Gastroesophageal sphincter (tissue), 4 donors: ENCODE data around the gene RERE. TPM values are rescaled to one million over a fixed set of nuclear protein-coding genes. Genes with fewer than 3 reads are reported as not detected.
A peak's percentile ranks its signal among the peaks of the same experiment; 100 is the strongest.

Source experiments
- ATAC-seq: fragments of 150-250 bp; one replicate; pipeline ENCODE4 v1.9.1; 2016; ENCODE audit warnings: mild to moderate bottlenecking, moderate library complexity
- H3K27ac ChIP-seq, 4 donors: fragments of 200-600 bp; sonication (generic) in 3 of 4; 1 replicate in 3 of 4; 2 replicates in 1 of 4; pipeline ENCODE4 v1.5.1; 2016 to 2019
- H3K27me3 ChIP-seq: fragments of 200-600 bp; sonication (generic); one replicate; pipeline ENCODE4 v1.5.1; 2019
- H3K36me3 ChIP-seq, 2 donors: fragments of 200-600 bp; sonication (generic); one replicate each; pipeline ENCODE4 v1.5.1; 2019; ENCODE audit warnings: control low read depth in 1 of 2
- H3K4me1 ChIP-seq, 3 donors: fragments of 200-600 bp; sonication (generic); 1 replicate in 2 of 3; 2 replicates in 1 of 3; pipeline ENCODE4 v1.5.1; 2016 to 2019; ENCODE audit warnings: control low read depth in 2 of 3
- H3K4me3 ChIP-seq, 2 donors: fragments of 200-600 bp; sonication (generic); one replicate each; pipeline ENCODE4 v1.5.1; 2019; ENCODE audit warnings: mild to moderate bottlenecking in 1 of 2, moderate library complexity in 1 of 2
- H3K9me3 ChIP-seq, 3 donors: fragments of 200-600 bp; sonication (generic); one replicate each; pipeline ENCODE4 v1.5.1; 2017 to 2019; ENCODE audit warnings: control low read depth in 2 of 3
- CTCF ChIP-seq, 4 experiments: fragments of 200-600 bp in 2 of 4; fragments of 450-650 bp in 2 of 4; sonication (generic) in 1 of 4; IDR thresholded peaks; one replicate each; pipeline ENCODE4 v1.5.1; 2017 to 2019; ENCODE audit warnings: antibody characterized with exemption in 4 of 4, mild to moderate bottlenecking in 2 of 4, moderate library complexity in 2 of 4
- EP300 ChIP-seq: sonication (generic); formaldehyde crosslinking; IDR thresholded peaks from one replicate; pipeline ENCODE4 v1.6.1; 2017; ENCODE audit warnings: antibody characterized with exemption, mild to moderate bottlenecking
- POLR2A ChIP-seq, 2 donors: fragments of 450-650 bp; IDR thresholded peaks; one replicate each; pipeline ENCODE4 v1.6.1; 2017; ENCODE audit warnings: antibody characterized with exemption in 2 of 2, mild to moderate bottlenecking in 2 of 2, moderate library complexity in 1 of 2
- POLR2AphosphoS5 ChIP-seq: sonication (generic); formaldehyde crosslinking; IDR thresholded peaks from one replicate; pipeline ENCODE4 v1.6.1; 2017; ENCODE audit warnings: antibody characterized with exemption
- WGBS, 2 donors: methylation state at CpG; one replicate each; pipeline ENCODE4 v1.1.5; 2018; ENCODE audit warnings: low coverage in 1 of 2; 5-methylcytosine and 5-hydroxymethylcytosine counted together
- total RNA-seq, 4 donors: library from RNA; depleted of rRNA; stranded (reverse); fragments of >200 nt; gene quantifications; one replicate each; pipeline ENCODE4 v1.1.0, GENCODE V29; 2016

The RERE gene
- total RNA-seq, 4 donors from 2014 or later = 112 to 212 (median 139) TPM

- TF ChIP-seq POLR2A (IDR thresholded peaks at IDR 0.05) = no peak
- TF ChIP-seq EP300 = no peak
- TF ChIP-seq CTCF (IDR thresholded peaks at IDR 0.05) = no peak
- Histone ChIP-seq H3K36me3 (no peaks in the 10 kb centered on the region), H3K4me3 (no peak overlapping the region), H3K27me3 (no peaks in the 10 kb centered on the region), H3K4me1 (peaks cover 6 to 35% (median 8%) of the 10 kb centered on the region in 3 donors), H3K9me3 (no peaks in the 10 kb centered on the region), H3K27ac (no peak overlapping the region)
- ATAC-seq = no peak
- WGBS, 2 donors = 89 to 96% methylated on average over 5 of the region's 5 CpGs
Observed at GRCh38 chr1:8591569-8591968, 225.9 kb downstream of the RERE start.

- Histone ChIP-seq H3K36me3 (no peaks in the 10 kb centered on the region), H3K27ac (peak overlapping the region in 1 of 4 donors; percentile 1), H3K9me3 (no peaks in the 10 kb centered on the region), H3K27me3 (no peaks in the 10 kb centered on the region), H3K4me1 (peaks cover 2 to 28% (median 8%) of the 10 kb centered on the region in 3 donors), H3K4me3 (no peak overlapping the region)
- no peak for TF ChIP-seq POLR2AphosphoS5
- no peak for TF ChIP-seq CTCF (IDR thresholded peaks at IDR 0.05)
- no peak for TF ChIP-seq EP300
- TF ChIP-seq POLR2A (IDR thresholded peaks at IDR 0.05) = no peak
- ATAC-seq = no peak
- 24 to 48% methylated on average over 6 of the region's 6 CpGs for WGBS, 2 donors
Observed at GRCh38 chr1:8590721-8591351, 226.6 kb downstream of the RERE start.

GRCh38 chr1:8589571-8589970 lies 227.9 kb downstream of the RERE start:
- TF ChIP-seq POLR2AphosphoS5 (no peak), CTCF (IDR thresholded peaks at IDR 0.05) (no peak), POLR2A (IDR thresholded peaks at IDR 0.05) (no peak), EP300 (no peak)
- no peak for ATAC-seq
- Histone ChIP-seq H3K9me3 (no peaks in the 10 kb centered on the region), H3K4me1 (peaks cover 0 to 20% (median 8%) of the 10 kb centered on the region in 3 donors), H3K4me3 (no peak overlapping the region), H3K27me3 (no peaks in the 10 kb centered on the region), H3K27ac (no peak overlapping the region), H3K36me3 (no peaks in the 10 kb centered on the region)
- 84 to 90% methylated on average over 2 to 3 of the region's 4 CpGs for WGBS, 2 donors

- TF ChIP-seq POLR2AphosphoS5 (no peak), POLR2A (IDR thresholded peaks at IDR 0.05) (no peak)
- WGBS, 2 donors = 67 to 74% methylated on average over 3 to 5 of the region's 5 CpGs
- ATAC-seq = no peak
- Histone ChIP-seq H3K4me1 (peaks cover 0 to 20% (median 8%) of the 10 kb centered on the region in 3 donors), H3K9me3 (no peaks in the 10 kb centered on the region), H3K27ac (no peak overlapping the region), H3K36me3 (no peaks in the 10 kb centered on the region), H3K4me3 (no peak overlapping the region), H3K27me3 (no peaks in the 10 kb centered on the region)
Observed at GRCh38 chr1:8587784-8588183, 229.7 kb downstream of the RERE start.

GRCh38 chr1:8586438-8586837 lies 231.0 kb downstream of the RERE start:
- H3K4me1 ChIP-seq = peaks cover 0 to 18% (median 8%) of the 10 kb centered on the region in 3 donors
- TF ChIP-seq POLR2AphosphoS5 (no peak), CTCF (IDR thresholded peaks at IDR 0.05) (no peak), EP300 (no peak), POLR2A (IDR thresholded peaks at IDR 0.05) (no peak)
- WGBS, 2 donors = 83 to 100% methylated on average over 1 of the region's 1 CpG
- no peaks in the 10 kb centered on the region for H3K9me3 ChIP-seq
- no peak overlapping the region for H3K27ac ChIP-seq
- no peak for ATAC-seq
- H3K36me3 ChIP-seq = no peaks in the 10 kb centered on the region
- no peaks in the 10 kb centered on the region for H3K27me3 ChIP-seq
- no peak overlapping the region for H3K4me3 ChIP-seq
